ENCODE data around the gene SOS2. TPM values are rescaled to one million over a fixed set of nuclear protein-coding genes. Genes with fewer than 3 reads are reported as not detected.

Gene SOS2
- total and polyA plus RNA-seq, 10 of the 15 experiments (the other 5 are each of a cell fraction or from before 2014, with no cell fraction given): 2.1 to 16.8 (median 8.4) TPM

DNA sequence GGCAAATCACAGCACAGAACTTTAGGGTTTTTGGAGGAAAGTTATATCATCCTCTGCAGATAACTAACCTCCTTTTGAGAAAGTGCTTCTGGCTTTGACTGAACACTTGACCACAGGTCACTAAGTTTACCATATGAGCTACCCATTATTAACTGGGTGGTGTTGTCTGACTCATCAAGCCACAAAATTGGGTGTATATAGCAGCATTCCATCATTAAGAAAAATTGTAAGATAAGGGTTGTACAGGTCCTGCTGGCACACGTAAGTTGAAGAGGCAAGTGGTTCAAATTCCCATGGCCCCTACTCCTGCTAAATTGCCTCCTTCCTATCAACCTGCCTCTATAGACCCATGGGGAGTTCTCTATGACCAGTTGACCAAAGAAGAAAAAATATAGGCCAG is 41.1 kb upstream of the SOS2 start:
- no TSS peak for BruUV-seq (replicated peaks)
- FAIRE-seq (no peak), ATAC-seq (no peak; the same call in 2 of the 3 replicates), DNase-seq (ENCODE audit: low read depth, low spot score) (no peak)
- Histone ChIP-seq H2AFZ (ENCODE audit: control insufficient read depth, low read depth, low read length) (no peak overlapping the region), H3K27ac (ENCODE audit: control insufficient read depth, insufficient read depth) (no peak overlapping the region), H4K20me1 (ENCODE audit: control insufficient read depth, insufficient read depth) (no peaks in the 10 kb centered on the region), H3K79me2 (ENCODE audit: control insufficient read depth, insufficient read depth, low read length) (no peaks in the 10 kb centered on the region), H3K4me1 (ENCODE audit: control insufficient read depth, insufficient read depth, low read length) (no peaks in the 10 kb centered on the region), H3K36me3 (ENCODE audit: control insufficient read depth in 2 of 2, insufficient read depth in 2 of 2, low read length in 1 of 2) (no peaks in the 10 kb centered on the region), H3K9me3 (replicated peaks; ENCODE audit: control insufficient read depth, insufficient read depth, low read length) (no peaks in the 10 kb centered on the region), H3K27me3 (replicated peaks in 1 of 2; ENCODE audit: control insufficient read depth in 2 of 2, insufficient read depth in 2 of 2, low read length in 1 of 2) (no peaks in the 10 kb centered on the region), H3K4me2 (ENCODE audit: control insufficient read depth, insufficient read depth) (no peak overlapping the region), H3K9ac (ENCODE audit: control insufficient read depth, insufficient read depth, low read length) (no peak overlapping the region), H3K4me3 (no peak overlapping the region)
- no peak for TF ChIP-seq MTA3 (IDR thresholded peaks at IDR 0.05; ENCODE audit: borderline replicate concordance, low read length)
- TF ChIP-seq SMAD5 (IDR thresholded peaks at IDR 0.05; ENCODE audit: low read depth): no peak
- TF ChIP-seq POLR2AphosphoS5 (IDR thresholded peaks at IDR 0.05; ENCODE audit: low read length): no peak
- no peak for TF ChIP-seq ZSCAN29 (IDR thresholded peaks at IDR 0.05)
- TF ChIP-seq, protein P1, sequence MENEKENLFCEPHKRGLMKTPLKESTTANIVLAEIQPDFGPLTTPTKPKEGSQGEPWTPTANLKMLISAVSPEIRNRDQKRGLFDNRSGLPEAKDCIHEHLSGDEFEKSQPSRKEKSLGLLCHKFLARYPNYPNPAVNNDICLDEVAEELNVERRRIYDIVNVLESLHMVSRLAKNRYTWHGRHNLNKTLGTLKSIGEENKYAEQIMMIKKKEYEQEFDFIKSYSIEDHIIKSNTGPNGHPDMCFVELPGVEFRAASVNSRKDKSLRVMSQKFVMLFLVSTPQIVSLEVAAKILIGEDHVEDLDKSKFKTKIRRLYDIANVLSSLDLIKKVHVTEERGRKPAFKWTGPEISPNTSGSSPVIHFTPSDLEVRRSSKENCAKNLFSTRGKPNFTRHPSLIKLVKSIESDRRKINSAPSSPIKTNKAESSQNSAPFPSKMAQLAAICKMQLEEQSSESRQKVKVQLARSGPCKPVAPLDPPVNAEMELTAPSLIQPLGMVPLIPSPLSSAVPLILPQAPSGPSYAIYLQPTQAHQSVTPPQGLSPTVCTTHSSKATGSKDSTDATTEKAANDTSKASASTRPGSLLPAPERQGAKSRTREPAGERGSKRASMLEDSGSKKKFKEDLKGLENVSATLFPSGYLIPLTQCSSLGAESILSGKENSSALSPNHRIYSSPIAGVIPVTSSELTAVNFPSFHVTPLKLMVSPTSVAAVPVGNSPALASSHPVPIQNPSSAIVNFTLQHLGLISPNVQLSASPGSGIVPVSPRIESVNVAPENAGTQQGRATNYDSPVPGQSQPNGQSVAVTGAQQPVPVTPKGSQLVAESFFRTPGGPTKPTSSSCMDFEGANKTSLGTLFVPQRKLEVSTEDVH (IDR thresholded peaks at IDR 0.05; ENCODE audit: low read depth, partially characterized antibody): no peak
- TF ChIP-seq HDAC6 (IDR thresholded peaks at IDR 0.05; ENCODE audit: unreplicated experiment): no peak
- TF ChIP-seq SIN3A (IDR thresholded peaks at IDR 0.05; ENCODE audit: low read depth, low read length): no peak
- TF ChIP-seq RBBP5 (conservative IDR thresholded peaks at IDR 0.05): no peak
- ChIA-PET SMC1A (ENCODE audit: uncharacterized antibody, unreplicated experiment) (interaction anchor here (1.0 kb wide), 1 partner anchor 70 kb away, joined by 3 read pairs; no protein-coding TSS in a partner anchor), CTCF (no interaction called here), POLR2A (no interaction called here), RAD21 (ENCODE audit: unreplicated experiment) (no interaction called here)
- intact Hi-C loops (cut with micrococcal nuclease; ENCODE audit: unreplicated experiment) (no loop called here), in situ Hi-C loops (cut with MboI) (no loop called here)
- 100% methylated on average over 1 of the region's 1 CpG for WGBS (ENCODE audit: insufficient coverage, insufficient replicate concordance, low lambda C conversion rate, missing lambda C conversion rate)
